Left ventricle myocardium inferior (tissue), 1 donor: ENCODE data around the gene STIM2. TPM values are rescaled to one million over a fixed set of nuclear protein-coding genes. Genes with fewer than 3 reads are reported as not detected.
"Not testable (repeated sequence)": the region's sequence is repeated elsewhere in the genome, so short reads cannot be mapped to it uniquely, and the experiment has no call there.

Experiments
- DNase-seq: peaks from one replicate; pipeline ENCODE4 v3.0.0-alpha.2; 2020
- H3K27ac ChIP-seq: fragments of 200-600 bp; replicated peaks from 2 replicates; pipeline ENCODE4 v1.8.0; 2021
- H3K27me3 ChIP-seq: fragments of 200-600 bp; 2 replicates; pipeline ENCODE4 v1.8.0; 2021; ENCODE audit warnings: low read depth
- H3K36me3 ChIP-seq: fragments of 200-600 bp; 2 replicates; pipeline ENCODE4 v1.8.0; 2021
- H3K4me1 ChIP-seq: fragments of 200-600 bp; 2 replicates; pipeline ENCODE4 v1.8.0; 2021
- H3K4me3 ChIP-seq: fragments of 200-600 bp; 2 replicates; pipeline ENCODE4 v1.8.0; 2021; ENCODE audit warnings: mild to moderate bottlenecking, moderate library complexity
- H3K9me3 ChIP-seq: fragments of 200-600 bp; replicated peaks from 2 replicates; pipeline ENCODE4 v1.8.0; 2021
- intact Hi-C: fragments of 100-400 bp; cut with micrococcal nuclease; formaldehyde crosslinking; loops from one replicate; pipeline ENCODE4 v1.11.0; 2022
- long read RNA-seq: library from polyadenylated mRNA; unstranded; transcript quantifications from one replicate; pipeline ENCODE4 v2.0.0, GENCODE V29; 2021
- total RNA-seq: library from RNA; stranded (reverse); fragmentation: NEBNext Ultra II Directional; extraction: Animal tissue kit (Norgen Biotek cat#: 25700); gene quantifications from one replicate; pipeline ENCODE4 v1.2.1, GENCODE V29; 2021
- TF ChIP-seq, protein P1 (sequence below): fragments of 200-600 bp; IDR thresholded peaks from 2 replicates; pipeline ENCODE4 v1.8.0; 2021; ENCODE audit warnings: antibody characterized with exemption, mild to moderate bottlenecking, borderline replicate concordance
- donor health status: DM: no; HTN: yes; CAD: no; lungs with severe emphysema.

STIM2 gene
- 12.2 TPM for total RNA-seq
- long read RNA-seq, partial matches to known transcripts: 0 of 2 reads
- long read RNA-seq, other reads (novel, unspliced or antisense): 2 of 2 reads

DNA sequence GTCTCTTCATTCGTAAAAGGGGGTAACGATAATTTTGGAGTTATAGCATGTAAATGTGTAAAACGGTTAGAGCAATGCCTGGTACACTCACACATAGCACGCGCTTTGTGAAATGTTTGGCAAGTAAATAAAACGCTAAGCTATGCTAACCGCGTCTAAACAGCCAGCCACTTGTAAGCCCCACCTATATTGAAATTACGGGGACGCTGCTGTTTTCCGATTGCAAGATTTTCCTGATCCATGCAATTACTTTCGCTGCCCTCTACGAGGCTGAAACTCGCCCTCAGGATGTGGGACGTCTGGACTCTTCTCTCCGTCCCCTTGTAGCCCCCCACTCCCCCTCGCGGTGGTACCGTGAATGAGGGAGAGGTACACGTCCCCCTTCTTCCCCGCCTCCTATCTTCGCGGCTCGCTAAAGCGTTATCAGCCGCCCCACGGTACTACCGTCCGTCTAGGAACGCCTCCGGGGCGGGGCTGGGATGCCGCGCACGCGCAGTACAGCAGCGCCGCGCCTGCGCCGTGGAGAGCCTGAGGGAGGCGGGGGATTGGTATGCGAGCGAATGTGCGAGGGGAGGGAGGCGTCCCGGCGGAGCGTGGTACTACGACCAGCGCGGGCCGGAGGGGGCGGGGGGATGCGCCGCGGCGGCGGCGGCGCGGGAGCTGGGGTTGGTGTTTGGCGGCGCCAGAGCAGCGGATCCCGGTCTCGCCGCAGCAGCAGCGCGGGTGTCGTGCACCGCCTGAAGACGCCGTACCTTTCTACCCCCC lies at the start of gene STIM2:
TSS of gene STIM2 (plus strand) at position 685 of the 765 bp plus-strand sequence.
- no peaks in the 10 kb centered on the region for H3K9me3 ChIP-seq
- TF ChIP-seq, protein P1, sequence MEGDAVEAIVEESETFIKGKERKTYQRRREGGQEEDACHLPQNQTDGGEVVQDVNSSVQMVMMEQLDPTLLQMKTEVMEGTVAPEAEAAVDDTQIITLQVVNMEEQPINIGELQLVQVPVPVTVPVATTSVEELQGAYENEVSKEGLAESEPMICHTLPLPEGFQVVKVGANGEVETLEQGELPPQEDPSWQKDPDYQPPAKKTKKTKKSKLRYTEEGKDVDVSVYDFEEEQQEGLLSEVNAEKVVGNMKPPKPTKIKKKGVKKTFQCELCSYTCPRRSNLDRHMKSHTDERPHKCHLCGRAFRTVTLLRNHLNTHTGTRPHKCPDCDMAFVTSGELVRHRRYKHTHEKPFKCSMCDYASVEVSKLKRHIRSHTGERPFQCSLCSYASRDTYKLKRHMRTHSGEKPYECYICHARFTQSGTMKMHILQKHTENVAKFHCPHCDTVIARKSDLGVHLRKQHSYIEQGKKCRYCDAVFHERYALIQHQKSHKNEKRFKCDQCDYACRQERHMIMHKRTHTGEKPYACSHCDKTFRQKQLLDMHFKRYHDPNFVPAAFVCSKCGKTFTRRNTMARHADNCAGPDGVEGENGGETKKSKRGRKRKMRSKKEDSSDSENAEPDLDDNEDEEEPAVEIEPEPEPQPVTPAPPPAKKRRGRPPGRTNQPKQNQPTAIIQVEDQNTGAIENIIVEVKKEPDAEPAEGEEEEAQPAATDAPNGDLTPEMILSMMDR: peak; percentile 52
- H3K4me3 ChIP-seq: peak within 1 kb of the TSS; percentile 90
- H3K27ac ChIP-seq: peak within 1 kb of the TSS; percentile 97
- H3K27me3 ChIP-seq: no peaks in the 10 kb centered on the region
- peaks cover 77% of the 10 kb centered on the region for H3K4me1 ChIP-seq
- DNase-seq: peak; percentile 96
- intact Hi-C loops: loop anchor here (10.0 kb wide), 2 partner anchors 54 to 144 kb away; no protein-coding TSS in a partner anchor
- H3K36me3 ChIP-seq: no peaks in the 10 kb centered on the region

DNA sequence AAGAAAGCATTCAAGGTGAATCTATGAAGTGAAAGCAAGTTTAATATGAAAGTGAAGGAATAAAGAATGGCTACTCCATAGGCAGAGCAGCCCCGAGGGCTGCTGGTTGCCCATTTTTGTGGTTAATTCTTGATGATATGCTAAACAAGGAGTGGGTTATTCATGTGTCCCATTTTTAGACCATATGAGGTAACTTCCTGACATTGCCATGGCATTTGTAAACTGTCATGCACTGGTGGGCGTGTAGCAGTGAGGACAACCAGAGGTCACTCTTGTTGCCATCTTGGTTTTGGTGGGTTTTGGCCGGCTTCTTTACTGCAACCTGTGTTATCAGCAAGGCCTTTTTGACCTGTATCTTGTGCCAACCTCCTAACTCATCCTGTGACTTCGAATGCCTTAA lies 49.1 kb upstream of the STIM2 start:
- H3K36me3 ChIP-seq, H3K27me3 ChIP-seq, H3K9me3 ChIP-seq, DNase-seq, intact Hi-C loops, H3K4me3 ChIP-seq: not testable (repeated sequence)
- Histone ChIP-seq H3K4me1 (peaks cover 49% of the 10 kb centered on the region), H3K27ac (peak overlapping the region; percentile 81)

DNA sequence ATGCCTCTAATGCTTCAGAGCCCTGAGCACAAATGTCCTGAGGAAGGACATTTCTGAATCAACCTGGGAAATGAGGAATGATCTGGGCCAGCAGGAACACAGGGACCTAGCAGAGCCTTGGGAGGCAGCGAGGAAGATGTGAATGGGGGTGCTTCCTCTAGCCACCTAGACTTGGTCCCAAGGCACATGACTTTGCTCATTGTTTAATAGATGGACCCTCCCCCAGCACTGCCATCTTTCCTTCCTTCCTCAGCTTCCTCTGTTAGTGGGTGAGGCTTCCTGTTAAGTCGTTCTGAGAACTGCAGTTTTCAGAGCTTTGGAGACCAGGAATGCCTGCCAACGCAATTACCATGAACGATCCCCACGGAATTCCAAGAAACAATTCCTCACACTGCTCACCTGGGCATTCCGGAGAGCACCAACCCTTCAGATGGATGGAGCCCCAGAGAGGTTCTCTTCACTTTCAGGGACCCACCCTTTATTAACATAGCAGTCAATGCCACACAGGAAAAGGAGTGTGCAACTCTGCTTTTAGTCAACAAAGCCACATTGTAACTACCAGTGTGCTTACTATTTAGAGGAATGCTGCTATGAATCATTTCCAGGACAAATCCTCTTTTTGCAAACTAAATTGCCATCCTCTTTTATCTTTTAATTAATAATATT lies 48.5 kb upstream of the STIM2 start:
- Histone ChIP-seq H3K27ac (peak overlapping the region; percentile 81), H3K27me3 (no peaks in the 10 kb centered on the region)
- intact Hi-C loops: no loop called here

DNA sequence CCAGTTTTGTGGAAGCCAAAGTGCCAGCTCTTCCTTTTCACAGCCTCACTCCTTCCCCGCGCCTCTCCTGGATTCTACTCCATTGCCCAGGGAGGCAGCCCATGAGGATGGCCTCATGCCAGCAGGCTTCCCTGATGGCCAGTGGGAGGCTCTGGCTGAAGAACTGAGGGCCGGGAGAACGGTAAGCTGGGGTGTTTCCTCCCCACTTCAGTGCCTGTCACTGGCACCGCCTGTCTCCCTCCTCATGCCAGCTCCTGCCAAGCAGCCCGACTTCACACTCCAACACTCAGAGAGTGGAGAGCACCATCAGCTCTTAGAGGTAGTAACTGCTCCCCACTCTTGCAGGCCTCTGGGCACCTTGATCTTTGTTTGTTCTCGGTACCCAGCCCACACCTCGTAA lies 46.9 kb upstream of the STIM2 start:
- Histone ChIP-seq H3K4me3 (no peak overlapping the region), H3K36me3 (no peaks in the 10 kb centered on the region), H3K27me3 (no peaks in the 10 kb centered on the region), H3K4me1 (peaks cover 49% of the 10 kb centered on the region), H3K9me3 (no peaks in the 10 kb centered on the region), H3K27ac (peak overlapping the region; percentile 81)
- intact Hi-C loops: no loop called here
- TF ChIP-seq, protein P1: no peak
- no peak for DNase-seq

More for the DNA sequence above, 48.5 kb upstream of the STIM2 start:
- no peak for DNase-seq
- TF ChIP-seq, protein P1: no peak
- Histone ChIP-seq H3K36me3 (no peaks in the 10 kb centered on the region), H3K4me1 (peaks cover 49% of the 10 kb centered on the region), H3K4me3 (no peak overlapping the region), H3K9me3 (no peaks in the 10 kb centered on the region)

DNA sequence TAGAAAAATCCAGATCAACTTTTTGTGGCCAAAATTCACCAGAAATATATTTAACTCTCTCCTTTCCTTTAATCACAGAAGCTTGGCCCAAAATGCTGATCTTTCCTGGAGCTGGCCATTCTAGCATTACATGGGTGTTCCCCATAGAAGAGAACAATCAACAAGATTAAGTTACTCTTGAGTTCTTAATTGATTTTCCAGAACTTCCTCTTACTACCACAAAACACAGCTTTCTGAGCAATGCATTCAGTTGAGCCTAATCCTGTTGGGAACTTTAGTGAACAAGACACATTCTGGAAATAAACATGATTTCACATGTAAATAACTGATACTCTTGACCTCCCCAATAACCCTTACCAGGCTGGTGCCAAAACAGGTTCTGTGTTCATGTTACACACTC lies 45.4 kb upstream of the STIM2 start:
- no peaks in the 10 kb centered on the region for H3K27me3 ChIP-seq
- peaks cover 49% of the 10 kb centered on the region for H3K4me1 ChIP-seq
- peak overlapping the region; percentile 81 for H3K27ac ChIP-seq
- TF ChIP-seq, protein P1: no peak
- intact Hi-C loops: no loop called here
- no peak overlapping the region for H3K4me3 ChIP-seq
- peaks cover under 1% of the 10 kb centered on the region for H3K9me3 ChIP-seq
- DNase-seq: no peak
- no peaks in the 10 kb centered on the region for H3K36me3 ChIP-seq

DNA sequence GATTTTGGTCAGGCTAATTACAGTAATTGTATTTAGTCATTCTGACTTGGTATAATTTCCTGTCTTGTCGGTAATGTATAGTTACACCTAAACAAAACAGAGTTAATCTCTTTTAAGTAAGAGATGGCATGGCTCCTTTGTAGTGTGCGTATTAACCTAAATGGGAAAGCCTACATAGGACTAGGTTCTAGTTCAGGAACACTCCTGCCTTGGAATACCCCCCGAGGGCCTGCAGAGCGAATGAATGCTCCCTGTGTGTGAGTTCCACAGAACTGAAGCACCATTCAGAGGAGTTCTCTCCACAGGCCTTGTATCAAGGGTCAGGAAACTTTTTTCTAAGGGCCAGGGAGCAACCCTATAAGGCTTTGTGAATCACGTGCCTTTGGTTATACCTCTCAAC lies 44.9 kb upstream of the STIM2 start:
- Histone ChIP-seq H3K27ac (peak overlapping the region; percentile 81), H3K4me1 (peaks cover 49% of the 10 kb centered on the region), H3K27me3 (no peaks in the 10 kb centered on the region), H3K4me3 (no peak overlapping the region), H3K9me3 (peaks cover 5% of the 10 kb centered on the region), H3K36me3 (no peaks in the 10 kb centered on the region)
- TF ChIP-seq, protein P1: no peak
- intact Hi-C loops: no loop called here
- no peak for DNase-seq
